ENCODE results near the gene ARFRP1.
"Not testable (repeated sequence)": the region's sequence is repeated elsewhere in the genome, so short reads cannot be mapped to it uniquely, and the experiment has no call there.

Gene ARFRP1

DNA sequence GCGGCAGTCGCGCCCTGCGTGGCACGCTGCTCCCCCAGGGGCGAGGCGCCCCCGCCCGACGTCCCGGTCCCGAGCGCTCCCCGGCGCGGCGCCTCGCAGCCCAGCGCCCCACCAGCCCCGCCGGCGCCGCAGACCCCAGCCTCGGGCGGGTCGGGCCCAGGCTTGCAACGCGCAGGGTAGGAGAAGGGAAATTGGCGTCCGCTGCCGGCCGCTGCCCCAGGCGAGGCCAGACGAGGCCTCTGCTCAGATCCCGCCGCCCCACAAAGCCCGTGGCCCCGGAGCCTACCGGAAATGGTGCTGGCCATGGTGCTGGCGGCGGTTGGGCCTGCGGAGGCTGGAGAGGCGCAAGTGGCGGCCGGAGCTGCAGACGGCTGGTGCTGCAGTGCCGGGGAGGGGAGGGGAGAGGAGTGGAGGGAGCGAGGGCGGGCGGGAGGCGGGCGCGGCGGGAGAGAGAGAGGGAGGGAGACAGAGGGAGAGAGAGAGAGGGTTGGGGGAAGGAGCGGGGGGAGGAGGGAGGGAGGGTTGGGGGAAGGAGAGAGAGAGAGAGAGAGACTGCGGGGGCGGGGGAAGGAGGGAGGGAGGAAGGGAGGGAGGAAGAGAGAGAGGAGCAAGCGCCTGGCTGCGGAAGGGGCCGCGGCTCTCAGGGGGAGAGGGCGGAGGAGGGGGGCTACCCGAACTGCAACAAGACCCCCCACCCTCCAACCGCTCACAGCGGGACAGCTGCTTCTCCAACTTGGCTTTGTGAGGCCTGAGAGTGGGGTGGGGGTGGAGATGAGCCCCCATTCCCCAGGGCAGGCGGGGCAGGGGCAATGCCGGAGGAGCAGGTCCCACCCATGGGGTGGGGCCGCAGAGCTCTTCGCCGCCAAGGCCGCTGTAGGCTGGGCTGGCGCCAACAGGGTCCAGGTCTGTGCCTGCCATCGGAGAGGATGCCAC lies 54.5 kb downstream of the ARFRP1 start, which contains the start of gene STMN3:
Gene STMN3 (minus strand): TSS at position 384 of the 933 bp plus-strand sequence. CDS start 79 bp downstream, at position 305.
- TF ChIP-seq, protein P1, sequence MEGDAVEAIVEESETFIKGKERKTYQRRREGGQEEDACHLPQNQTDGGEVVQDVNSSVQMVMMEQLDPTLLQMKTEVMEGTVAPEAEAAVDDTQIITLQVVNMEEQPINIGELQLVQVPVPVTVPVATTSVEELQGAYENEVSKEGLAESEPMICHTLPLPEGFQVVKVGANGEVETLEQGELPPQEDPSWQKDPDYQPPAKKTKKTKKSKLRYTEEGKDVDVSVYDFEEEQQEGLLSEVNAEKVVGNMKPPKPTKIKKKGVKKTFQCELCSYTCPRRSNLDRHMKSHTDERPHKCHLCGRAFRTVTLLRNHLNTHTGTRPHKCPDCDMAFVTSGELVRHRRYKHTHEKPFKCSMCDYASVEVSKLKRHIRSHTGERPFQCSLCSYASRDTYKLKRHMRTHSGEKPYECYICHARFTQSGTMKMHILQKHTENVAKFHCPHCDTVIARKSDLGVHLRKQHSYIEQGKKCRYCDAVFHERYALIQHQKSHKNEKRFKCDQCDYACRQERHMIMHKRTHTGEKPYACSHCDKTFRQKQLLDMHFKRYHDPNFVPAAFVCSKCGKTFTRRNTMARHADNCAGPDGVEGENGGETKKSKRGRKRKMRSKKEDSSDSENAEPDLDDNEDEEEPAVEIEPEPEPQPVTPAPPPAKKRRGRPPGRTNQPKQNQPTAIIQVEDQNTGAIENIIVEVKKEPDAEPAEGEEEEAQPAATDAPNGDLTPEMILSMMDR (IDR thresholded peaks at IDR 0.05; ENCODE audit: insufficient read depth, low read depth, low read length, missing control alignments), result no peak
- H3K4me3 ChIP-seq (ENCODE audit: low read length), result no peak within 1 kb of the TSS
- DNase-seq (ENCODE audit: low read depth), result peak; percentile 77

DNA sequence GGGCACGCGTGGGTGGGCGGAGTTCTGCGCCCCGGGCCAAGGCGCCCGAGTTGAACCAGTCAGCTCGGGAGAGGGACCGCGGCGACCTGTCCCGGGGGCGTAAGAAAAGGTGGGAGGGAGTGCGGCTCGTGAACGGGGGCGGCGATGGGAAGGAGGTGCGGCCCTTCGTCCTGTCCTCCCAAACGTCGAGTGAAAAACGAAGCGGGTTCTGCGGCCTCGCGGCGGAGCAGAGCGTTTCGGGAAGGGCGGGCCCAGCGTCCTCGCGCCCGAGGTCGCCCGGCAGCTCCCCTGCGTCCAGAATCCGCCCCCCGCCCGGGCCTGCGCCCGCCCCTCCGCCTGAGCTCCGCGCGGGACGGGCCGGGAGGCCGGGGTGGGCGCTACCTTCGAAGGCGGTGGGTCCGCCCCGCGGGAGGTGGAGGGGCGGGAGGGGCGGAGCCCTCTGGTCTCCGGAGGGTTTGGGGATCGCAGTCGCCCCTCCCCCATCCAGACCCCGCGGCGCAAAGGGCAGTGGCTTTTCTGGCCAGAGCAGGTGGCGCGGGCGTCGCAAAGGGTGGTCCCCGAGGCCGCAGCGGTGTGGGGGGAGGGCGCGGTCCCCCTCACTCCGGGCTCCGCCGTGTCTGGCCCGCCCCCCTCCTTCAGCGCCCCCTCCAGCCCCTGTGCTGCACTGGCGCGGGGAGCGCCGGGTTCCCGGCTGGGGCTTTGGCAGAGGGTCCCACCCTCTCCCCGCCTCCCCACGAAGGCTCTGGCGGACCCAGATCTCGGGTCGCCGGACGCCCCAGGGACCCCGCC lies 55.4 kb downstream of the ARFRP1 start:
- no peak overlapping the region for H3K4me3 ChIP-seq (ENCODE audit: low read length)
- TF ChIP-seq, protein P1 (IDR thresholded peaks at IDR 0.05; ENCODE audit: insufficient read depth, low read depth, low read length, missing control alignments), result no peak
- no peak for DNase-seq (ENCODE audit: low read depth)

- DNase-seq (ENCODE audit: low read depth), result no peak
Measured at GRCh38 chr20:63651942-63652191, 55.9 kb downstream of the ARFRP1 start.

GRCh38 chr20:63650486-63650885 lies 57.3 kb downstream of the ARFRP1 start:
- H3K4me3 ChIP-seq (ENCODE audit: low read length); DNase-seq (ENCODE audit: low read depth): not testable (repeated sequence)

More at GRCh38 chr20:63651942-63652191, 55.9 kb downstream of the ARFRP1 start:
- TF ChIP-seq, protein P1 (IDR thresholded peaks at IDR 0.05; ENCODE audit: insufficient read depth, low read depth, low read length, missing control alignments), result no peak
- H3K4me3 ChIP-seq (ENCODE audit: low read length), result no peak overlapping the region

GRCh38 chr20:63648895-63649589 lies 58.7 kb downstream of the ARFRP1 start:
- TF ChIP-seq, protein P1 (IDR thresholded peaks at IDR 0.05; ENCODE audit: insufficient read depth, low read depth, low read length, missing control alignments), result no peak
- no peak overlapping the region for H3K4me3 ChIP-seq (ENCODE audit: low read length)
- DNase-seq (ENCODE audit: low read depth), result no peak

Measured in epithelial cell of esophagus (primary cell).